HG03565 (cell line): ENCODE data around the gene TRAPPC3.
"Not testable (repeated sequence)": the region's sequence is repeated elsewhere in the genome, so short reads cannot be mapped to it uniquely, and the experiment has no call there.

ENCODE experiments used
- ATAC-seq: cut with Tn5 transposase; IDR thresholded peaks from one replicate; pipeline ENCODE4 v1.9.1; 2021; ENCODE audit warnings: mild to moderate bottlenecking, moderate library complexity; ENCODE audit not compliant: unreplicated experiment

TRAPPC3 gene

DNA sequence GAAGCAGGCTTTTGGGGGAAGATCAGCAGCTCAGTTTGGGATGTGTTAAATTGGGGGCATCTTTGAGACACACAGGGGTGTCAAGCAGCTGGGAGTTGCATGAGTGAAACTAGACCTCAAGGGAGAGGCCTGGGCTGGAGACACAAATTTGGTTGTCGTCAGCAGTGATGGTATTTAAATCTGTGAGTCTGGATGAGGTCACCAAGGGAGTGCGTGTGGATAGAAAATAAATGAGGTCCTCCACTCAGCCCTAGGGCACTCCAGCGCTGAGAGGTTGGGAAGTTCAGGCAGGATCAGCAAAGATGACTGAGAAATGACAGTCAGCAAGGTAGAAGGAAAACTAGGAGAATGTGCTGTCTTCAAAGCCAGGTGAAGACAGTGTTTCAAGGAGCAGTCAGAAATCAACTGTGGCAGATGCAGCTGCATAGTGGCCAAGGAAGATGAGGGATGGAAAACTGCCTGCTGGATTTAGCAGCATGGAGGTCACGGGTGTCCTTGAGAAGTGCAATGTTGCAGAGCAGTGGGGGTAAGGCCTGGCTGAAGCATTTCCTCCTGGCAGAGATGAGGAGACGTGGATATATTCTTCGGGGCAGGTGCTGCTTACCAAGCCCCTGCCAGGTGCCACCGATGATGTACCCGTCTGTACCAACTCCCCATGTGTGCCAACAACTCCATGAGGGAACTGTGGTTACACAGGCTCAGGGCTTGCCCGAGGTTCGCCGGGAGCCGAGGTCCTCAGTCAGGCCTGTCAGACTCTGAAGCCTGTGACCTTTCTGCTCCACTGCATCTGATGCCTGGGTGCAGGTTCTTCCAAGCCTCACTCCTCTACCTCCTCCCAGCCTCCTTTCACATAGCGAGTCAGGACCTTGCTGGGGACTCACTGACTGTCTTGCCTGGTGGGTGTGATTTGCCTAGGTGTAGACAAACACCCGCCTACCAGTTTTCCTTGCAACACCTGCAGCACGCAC, 17.9 kb upstream of the TRAPPC3 start:
- no peak for ATAC-seq

DNA sequence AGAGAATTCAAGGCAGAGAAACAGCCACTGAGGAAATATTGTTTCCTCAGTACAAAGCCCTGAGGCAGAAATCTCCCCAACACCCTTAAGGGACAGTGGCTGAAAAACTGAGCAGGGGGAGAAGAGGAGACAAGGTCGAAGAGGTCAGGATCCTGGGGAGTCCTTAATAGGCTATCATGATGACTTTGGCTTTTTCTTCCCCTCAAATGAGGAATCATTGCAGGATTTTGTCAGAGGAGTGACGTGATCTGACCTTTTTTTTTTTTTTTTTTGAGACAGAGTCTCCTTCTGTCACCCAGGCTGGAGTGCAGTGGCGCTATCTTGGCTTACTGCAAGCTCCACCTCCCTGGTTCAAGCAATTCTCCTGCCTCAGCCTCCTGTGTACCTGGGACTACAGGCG, 16.9 kb upstream of the TRAPPC3 start:
- ATAC-seq: no peak

DNA sequence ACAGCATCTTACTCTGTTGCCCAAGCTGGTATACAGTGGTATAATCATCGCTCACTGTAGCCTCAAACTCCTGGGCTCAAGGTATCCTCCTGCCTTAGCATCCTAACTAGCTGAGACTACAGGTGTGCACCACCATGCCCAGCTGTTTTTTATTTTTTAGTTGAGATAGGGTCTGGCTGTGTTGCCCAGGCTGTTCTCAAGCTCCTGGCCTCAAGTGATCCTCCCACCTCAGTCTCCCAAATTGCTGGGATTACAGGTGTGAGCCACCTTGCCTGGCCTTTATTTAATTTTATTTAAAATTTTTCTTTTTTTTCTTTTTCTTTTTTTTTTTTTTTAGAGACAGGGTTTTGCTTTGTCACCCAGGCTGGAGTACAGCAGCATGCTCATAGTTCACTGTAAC, 15.9 kb upstream of the TRAPPC3 start:
- no peak for ATAC-seq

DNA sequence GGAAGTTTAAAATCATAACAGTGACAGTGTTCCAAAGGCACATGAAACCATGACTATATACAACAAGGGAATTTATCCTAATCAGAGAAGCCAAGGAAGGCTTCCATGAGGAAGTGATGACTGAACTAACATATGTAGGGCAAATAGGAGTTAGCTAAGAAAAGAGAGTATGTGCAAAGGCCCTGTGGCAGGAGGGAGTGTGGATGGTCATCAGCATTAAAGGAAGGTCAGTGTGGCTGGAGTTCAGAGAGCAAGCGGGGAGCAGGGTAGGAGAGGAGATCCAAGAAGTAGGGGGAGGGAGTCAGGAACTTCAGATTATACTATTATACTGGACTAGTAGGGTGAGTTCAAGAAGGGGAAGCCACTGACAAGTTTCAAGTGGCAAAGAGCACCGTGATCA, 15.1 kb upstream of the TRAPPC3 start:
- no peak for ATAC-seq

DNA sequence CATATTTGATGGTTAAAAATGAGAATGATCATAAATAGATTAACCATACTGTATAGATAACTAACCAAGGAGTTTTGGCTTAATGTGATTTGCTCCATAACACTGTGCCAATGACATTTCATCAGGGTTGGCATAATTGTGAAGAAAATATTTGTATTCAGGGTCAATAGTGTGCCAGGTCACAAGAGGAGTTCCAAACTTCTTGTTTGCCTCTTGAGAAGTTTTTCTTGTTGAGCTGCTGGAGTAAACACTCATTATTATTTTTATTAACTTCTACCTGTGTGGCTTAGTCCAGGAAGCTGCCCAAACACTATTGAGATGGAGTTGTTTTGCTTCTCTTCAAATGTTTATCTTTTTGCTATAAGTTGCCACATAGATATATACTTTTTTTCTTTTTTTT, 14.1 kb upstream of the TRAPPC3 start:
- no peak for ATAC-seq

DNA sequence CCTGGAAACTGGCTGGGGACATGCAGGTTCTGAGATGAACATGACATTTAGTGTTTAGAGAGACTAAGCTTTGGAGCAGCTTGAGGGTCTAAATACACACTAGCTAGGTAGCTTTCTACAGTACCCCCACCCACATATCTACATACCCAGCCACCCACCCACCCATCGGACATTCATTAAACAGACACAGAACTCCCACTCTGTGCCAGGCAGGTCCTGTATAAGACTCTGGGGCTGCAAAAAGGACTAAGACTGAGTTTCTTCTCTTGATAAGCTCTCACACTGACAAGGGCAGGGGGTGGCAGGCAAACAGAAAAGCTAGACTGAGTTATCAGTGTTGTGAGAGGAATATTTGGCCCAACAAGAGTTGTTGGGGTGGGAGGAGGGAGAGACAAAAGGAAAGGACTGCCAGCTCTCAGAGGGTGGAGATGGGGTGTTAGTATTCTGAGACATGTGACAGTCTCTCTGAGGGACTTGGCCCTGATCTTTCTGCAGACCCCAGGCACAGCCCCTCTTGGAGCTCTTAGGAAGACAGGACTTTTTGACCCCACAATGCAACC, 13.5 kb upstream of the TRAPPC3 start:
- ATAC-seq: no peak

DNA sequence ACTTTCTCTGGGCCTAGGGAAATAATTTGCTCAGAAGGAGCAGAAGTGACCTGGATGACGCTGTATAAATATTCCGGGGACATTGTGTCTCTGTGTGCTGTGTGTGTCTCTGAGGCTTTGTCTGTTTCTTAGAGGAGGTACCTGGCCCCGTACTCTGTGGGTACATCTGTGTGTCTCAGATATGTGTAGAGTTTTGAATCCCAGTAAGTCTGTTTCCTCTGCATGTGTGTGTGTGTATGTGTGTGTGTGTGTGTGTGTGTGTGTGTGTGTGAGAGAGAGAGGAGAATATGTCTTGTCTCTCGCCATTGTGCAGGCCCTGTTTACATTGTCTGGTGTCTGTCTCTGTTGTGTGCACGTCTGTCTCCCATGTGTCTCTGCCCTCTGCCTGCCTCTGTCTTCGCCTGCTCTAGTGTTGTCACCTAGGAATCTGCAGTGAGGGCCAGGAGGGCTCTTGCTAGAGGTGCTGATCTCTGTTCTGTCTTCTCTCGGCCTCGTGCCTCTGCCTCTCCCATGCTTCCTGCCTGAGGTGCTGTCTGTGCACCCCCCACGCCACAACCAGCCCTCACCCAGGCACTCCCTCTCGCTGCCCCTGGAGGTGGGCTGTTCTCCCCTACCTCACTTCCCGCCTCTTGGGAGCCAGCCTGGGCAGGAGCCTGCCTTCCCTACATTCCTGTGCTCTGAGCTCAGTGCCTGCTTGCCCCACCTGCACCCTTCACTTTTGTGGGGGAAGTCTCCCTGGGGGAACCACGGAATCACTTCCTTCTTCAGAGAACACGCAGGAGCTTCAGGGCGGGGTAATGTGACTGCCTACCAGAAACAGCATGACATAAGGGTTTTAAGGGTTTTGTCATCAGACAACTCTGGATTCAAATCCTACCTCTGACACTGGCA, 12.6 kb upstream of the TRAPPC3 start:
- ATAC-seq: no peak

DNA sequence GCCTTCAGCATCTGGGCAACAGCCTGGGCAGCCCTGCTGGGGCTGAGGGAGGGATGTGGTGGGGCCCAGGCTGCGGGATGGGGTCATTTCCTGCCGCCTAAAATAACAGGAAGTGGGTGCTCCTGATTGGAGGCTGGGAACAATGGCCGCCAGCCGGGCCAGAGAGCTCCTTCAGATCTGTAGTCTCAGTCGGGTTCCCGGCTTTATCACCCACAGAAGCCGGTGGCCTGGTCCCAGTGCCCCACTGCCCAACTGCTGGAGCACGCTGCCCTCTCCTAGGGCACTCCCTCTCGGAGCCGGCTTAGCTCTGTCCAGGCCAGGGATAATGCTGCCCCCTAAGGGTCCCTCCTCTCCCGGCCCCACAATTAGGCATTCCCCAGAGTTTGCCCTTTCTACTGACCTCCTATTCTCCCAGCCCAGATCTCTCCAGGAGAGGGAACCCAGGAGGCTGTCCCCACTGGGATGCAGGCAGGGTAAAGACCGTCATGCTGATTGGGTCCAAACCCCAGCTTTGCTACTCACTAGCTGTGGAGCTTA, 11.7 kb upstream of the TRAPPC3 start:
- ATAC-seq: no peak

DNA sequence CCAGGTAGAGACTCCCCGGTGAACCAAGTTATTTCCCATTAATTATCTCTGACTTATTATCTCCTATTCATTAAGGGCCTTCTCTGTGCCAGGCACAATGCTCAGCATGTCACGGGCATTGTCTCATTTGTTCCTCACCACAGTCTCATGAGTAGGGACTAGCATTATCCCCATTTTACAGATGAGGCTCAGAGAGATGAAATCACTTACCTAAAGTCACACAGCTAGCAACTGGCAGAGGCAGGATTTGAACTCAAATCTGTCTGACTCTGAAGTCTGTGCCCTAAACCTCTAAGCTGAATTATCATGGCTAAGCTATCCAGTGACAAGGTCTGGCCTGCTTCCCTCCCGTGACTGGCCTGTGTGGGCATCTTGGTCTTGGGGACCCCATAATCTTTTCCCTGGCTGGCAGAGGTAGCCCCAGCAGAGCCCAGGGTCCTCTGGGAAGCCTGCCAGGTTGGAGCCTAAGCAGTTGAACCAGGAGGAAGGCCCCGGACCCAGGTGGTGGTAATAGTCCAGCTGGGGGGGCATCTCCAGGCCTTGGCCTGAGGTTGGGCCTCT, 11.2 kb upstream of the TRAPPC3 start:
- no peak for ATAC-seq

DNA sequence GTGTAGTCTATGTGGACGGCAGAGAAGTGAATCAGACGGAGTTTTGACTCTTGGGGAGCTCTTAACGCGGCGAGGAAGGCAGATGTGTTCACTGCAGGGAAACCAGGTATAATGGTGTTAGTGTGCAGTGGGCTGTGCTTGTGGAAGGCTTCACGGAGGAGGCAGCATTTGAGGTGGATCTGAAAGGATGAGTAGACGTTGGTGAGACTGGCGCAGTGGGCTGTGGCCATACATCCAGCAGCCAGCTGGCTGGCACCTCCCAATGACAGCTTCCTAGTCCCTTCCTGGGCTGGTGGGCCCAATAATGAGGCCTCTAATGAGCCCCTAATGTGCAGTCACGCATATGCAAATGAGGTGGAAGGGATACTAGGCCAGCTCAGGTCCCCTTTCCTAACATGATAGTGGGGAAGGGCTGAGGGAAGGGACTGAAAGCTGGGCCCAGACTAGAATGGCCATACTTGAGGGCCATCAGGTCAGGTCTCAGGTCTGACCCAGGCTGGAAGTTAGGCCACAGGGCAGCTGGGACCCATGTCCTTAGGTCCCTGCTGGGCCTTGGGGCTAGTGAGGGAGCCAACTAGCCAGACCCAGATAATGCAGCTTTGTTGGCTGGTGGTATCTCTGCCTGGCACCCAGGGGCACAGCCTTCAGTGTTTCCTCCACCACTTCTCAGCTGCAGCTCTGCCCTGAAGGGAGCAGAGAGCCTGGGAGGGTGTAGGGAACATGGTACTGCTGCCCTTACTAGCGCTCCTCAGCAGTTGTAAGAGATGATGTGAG, 10.5 kb upstream of the TRAPPC3 start:
- no peak for ATAC-seq

DNA sequence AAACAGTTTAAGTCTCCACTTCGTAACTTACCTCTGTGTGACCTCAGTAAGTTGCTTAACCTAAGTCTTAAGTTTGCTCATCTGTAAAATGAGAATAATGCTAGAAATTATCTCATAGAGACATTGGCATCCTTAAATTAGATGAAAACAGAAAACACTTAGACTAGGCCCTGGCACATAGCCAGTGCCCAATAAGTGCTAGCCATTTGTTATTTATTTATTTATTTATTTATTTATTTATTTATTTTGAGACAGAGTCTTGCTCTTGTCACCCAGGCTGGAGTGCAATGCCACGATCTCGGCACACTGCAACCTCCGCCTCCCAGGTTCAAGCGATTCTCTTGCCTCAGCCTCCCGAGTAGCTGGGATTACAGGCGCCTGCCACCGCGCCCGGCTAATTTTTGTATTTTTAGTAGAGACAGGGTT, 9.6 kb upstream of the TRAPPC3 start:
- not testable (repeated sequence) for ATAC-seq

DNA sequence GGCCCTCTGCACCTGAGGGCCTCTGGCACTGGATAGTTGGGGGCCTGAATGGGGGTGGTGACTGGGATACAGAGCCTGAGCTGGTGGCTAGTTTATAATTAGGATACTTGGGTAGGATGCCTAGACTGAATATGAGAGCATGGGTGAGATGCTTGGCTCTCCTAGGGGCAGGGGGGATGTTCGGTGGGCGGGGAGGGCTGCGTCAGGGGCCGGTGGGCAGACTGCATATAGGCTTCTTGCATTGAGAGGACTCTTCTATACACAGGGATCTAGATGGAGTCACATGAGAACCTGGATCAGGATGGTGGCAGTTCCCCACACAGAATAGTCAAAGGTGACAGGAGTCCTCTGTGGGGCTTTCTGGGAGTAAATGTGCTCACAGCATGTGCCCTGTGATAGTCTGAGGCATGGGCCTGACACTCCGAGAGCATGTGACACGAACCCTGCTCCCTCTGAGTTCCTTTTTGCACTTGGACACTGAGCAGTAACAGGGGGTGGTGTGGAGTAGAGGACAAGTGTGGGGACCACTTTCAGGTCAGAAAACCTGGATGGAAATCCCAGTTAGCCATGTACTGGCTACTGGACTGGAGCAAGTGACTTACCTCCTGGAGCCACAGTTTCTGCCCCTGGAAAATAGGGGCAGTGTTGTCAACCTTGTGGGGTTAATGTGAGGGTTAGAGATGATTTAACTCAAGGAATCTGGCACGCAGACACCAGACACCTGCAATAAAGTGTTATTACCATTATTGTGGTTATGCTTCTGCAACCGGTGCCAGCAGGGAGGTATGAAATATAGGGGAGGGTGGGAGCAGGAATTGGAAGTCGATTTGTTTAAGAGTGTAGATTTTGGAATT, 8.9 kb upstream of the TRAPPC3 start:
- ATAC-seq: no peak

DNA sequence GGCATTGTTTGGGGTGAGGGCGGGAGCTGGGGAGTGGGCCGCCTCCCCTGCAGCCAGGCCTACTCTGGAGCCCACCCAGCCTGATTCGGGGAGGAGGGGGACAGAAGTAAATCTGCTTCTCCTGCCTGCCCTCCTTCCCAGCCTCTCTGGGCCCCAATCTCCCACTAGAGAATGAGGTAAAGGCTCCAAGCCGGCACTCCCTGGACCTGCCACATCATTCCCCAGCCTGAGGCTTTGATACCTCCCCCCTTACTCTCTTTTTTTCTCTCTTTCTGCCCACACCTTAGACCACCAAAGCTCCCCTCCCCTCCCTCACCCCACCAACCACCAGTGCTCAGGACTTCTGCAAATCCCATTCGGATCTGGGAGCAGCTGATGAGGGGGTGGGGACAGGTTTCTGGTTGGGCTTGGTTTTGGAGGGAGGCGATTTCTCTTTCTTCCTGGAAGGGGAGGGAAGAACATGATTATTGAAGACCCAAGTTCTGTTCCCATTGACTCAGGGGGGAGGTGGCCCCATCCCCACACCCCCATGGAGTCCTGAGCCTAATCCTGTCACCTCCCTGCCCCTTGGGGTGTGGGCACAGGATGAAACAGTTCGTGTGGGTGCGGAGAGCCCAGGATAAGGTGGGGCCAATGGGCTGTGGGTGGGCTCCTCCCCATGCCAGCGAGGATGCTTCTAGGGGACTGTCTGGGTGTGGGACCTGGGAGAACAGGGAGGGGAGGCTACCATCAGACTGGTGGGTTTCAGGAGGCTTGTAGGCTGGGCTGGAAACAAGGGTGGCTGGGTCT, 8.0 kb upstream of the TRAPPC3 start:
- no peak for ATAC-seq

DNA sequence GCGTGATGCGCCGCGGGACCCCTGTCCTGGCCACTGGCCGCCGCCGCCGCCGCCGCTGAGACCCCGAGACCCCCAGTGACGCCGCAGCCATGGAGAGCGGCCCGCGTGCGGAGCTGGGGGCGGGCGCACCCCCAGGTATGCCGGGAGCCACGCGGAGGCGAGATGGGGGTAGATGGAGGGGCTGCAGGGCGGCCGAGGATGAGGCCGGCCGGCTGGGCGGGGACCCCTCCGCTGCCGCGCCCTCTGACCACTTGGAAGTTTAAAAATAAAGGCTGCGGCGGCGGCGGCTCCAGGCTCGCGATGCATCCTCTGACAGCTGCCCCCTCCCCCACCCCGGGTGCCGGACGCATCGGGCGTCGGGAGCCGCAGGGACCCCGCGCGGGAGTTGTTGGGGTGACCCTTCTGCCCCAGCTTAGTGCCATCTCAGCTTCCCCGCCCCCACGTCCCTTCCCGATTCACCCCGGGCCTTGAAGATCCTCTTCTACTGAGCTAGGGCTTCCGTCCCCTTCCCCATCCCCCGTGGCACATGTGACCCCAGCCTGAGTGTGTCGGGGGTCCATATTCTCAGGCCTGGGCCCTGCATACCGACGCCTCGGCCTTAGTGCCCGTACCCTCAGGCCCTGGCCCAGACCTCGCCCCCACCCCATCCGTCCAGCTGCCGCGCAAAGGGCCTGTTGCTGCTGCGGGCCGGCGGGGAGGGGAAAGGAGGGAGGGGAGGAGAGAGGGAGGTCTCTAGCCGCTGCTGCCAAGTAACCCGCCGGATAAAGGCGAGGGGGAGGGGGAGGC, 7.2 kb upstream of the TRAPPC3 start:
- no peak for ATAC-seq

DNA sequence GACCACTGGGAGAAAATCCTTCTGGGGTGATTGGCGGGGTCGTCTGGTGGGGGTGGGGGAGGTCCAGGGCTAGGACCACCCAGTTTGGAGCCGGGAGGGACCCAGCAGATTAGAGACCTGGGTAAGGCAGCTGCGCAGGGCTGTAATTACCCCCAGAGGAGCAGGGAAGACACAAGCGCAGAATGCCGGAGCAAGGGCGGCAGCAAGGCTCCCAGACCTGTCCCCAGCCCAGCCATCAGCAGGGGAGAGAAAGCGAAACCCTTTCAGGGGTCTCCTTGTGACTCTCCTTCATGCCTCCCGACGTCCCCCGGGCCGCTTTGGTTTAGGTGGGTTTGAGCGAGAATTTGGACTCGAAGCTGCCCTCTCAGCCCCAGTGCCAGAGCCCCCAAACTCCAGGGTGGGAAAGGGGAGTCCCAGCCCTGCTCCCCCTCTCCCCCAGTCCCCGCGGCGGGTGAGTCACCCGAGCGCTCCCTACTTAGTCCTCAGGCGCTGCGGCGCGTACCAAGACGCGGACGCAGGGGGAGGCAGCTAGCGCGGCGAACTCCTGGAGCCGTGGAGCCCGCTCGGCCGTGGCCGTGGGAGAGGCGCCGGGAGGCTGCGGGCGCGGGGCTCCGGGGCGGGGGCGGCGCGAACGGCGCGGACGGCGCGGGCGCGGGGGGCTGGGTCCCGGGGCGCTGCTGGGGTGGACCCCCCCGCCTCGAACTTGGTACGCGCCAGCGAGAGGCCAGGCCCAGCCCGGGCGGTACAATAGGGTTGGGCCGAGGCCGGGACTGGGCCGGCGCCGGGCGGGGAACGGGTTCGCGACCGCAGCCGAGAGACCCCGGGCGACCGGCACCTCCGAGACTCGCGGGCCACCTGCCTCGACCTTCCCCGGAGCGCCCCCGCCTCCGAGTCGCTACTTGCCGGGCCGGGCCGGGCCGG, 6.4 kb upstream of the TRAPPC3 start, which contains the start of gene MAP7D1:
Gene MAP7D1, plus strand, starts transcription at position 753 of the 921 bp plus-strand sequence. CDS start 258 bp downstream, outside the sequence.
- peak; percentile 41 for ATAC-seq

DNA sequence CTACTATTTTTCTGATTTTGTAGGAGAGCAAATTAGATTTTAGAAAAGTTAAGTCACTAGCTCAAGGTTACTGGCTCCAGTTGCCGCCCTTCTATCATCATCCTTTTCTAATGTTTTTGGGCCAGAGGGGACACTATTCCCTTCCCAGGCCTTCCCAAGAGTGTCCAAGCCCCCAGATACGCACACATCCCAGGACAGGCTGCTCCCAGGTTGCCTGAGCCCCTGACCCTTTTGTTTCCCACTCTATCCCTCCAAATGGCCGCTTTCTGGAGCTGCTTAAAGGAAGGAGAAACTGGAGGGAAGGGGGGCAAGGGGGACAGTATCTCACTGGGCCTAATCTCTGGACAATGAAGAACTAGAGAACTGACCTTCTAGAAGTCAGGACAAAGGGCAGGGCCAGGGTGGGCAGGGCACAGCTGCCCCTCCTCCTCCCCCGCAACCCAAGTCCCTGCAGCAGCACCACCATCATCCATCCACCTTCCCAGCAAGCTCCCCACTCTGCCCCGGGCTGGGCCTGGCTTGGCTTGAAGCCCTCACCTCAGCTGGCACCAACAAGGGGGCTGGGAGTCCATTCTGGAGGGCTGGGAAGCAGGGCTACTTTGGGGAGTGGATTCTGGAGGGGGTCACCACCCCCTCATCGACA, 5.6 kb upstream of the TRAPPC3 start:
- ATAC-seq: no peak
